ENCODE data around the gene DENND4A.
"Not testable (repeated sequence)": the region's sequence is repeated elsewhere in the genome, so short reads cannot be mapped to it uniquely, and the experiment has no call there.

Gene DENND4A

DNA sequence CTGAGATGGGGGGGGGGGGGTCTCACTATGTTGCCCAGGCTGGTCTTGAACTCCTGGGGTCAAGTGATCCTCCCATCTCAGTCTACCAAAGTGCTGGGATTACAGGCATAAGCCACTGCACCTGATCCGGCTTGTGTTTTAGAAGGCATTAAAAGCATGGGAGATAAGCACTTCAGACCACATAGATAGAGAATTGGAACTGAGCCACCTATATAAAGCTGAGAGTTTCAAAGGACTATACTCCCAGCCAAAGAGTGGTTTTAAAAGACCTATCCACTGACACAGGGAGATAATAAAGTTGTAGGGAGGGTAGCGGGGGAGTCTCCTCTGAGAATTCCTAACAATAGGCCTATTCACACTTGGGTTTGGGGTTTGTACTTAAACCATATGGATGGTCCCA lies 34.8 kb downstream of the DENND4A start:
- DNase-seq (ENCODE audit: low read depth) = no peak

DNA sequence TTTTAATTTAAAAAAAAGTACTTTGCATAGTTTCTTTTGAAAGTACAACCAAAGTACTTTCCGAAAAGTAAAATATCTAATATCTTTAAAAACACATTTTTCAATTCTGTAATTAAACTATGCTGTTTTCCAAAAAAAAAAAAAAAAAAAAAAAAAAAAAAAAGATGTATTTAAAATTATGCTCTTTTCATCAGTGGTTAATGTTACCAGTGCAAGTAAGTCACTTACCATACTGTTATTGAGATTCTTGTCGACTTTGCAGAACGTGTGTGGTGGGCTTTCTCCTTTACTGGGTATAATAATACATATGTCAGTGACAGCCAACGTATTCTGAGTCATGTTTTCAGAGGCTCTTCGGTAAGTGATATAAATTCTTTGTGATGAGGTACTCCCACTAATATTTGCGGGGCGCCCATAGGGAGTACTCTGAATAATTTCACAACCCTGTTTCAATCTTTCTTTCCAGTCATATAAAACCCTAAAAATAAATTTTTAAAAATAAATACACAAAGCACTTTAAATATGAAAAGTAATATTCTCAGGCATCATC lies 39.9 kb downstream of the DENND4A start:
- no peak for DNase-seq (ENCODE audit: low read depth)

DNA sequence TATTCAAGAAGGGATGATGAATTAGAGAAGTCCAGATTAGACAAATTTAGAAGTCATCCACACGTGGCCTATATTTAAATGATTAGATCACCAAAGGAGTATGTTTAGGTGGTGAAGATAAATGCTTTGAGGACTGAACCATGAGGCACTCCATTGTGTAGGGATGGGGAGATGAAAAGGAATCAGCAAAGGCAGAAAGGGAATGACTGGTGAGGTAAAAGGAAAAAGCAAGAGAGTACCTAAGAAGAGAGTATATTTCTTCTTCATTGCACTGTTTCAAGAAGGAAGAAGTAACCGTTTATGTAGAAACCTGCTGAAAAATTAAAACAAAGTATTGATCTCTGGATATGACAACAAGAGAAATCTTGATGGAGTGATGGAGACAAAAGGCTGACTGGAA lies 40.7 kb downstream of the DENND4A start:
- no peak for DNase-seq (ENCODE audit: low read depth)

DNA sequence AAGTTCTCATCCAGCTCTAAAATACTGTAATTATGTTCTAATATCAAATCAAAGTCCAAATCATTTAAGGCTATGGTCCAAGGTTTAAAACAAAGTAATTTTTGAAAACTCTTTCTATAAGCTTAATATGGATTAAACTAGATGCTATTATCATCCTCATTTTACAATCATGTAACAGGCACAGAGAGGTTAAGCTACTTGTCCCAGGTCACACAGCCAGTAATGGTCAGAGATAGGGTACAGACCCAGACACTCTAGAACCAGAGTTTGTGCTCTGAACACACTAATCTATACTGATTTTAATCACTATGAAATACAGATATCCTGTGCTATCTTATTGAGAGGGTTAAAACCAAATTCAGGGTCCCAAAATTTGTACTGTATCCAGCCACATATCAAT lies 44.8 kb downstream of the DENND4A start:
- no peak for DNase-seq (ENCODE audit: low read depth)

DNA sequence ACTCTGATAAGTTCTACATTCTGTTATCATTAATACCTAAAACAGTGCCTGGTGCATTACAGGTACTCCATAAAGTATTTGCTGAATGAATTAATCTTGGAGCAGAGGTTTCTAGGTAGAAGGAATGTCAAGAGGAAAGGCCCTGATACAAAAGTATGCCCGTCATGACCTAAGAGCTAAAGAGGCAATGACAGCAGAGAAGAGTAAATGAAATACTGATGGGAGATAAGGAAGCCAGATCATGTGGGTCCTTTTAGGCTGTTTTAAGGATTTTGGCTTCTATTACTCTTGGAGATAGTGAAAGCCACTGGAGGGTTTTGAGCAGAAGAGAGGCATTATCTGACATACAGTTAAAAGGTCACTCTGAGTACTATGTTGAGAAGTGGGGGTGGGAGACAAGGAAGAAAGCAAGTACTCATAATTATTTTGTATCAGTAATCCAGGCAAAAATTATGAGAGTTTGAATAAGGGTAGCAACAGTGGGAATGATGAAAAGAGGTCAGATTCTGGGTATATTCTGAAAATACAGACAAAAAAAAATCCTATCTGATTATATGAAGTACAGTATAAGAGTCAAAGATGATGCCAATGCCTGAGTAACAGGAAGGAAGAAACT lies 48.3 kb downstream of the DENND4A start:
- no peak for DNase-seq (ENCODE audit: low read depth)

DNA sequence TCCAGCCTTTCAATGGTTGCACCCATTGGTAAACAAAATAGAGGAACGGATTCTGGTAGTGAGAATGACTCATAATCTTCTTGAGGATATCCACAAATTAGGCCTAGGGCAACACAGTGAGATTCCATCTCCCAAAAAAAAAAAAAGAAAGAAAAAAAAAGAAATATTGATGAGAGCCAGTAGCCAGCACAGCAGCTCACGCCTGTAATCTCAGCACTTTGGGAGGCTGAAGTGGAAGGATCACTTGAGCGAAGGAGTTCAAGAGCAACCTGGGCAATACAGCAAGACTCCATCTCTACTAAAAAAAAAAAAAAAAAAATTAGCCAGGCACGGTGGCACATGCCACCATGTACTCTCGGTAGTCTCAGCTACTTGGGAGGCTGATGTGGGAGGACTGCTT lies 51.9 kb downstream of the DENND4A start:
- DNase-seq (ENCODE audit: low read depth) = no peak

DNA sequence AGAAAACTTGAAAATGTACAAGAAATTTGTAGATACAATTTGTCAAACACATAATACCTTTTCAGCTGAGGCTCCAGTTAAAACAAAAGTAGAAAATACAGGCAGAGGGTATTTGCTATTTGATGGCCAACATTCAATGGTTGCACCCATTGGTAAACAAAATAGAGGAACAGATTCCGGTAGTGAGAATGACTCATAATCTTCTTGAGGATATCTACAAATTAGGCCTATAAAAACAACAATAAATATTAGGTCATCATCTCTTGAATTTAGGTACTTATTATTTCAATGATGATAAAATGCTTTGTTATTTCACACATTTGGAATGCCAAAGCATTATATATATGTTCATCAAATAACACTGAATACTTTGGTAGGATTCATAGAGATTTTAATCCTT lies 53.4 kb downstream of the DENND4A start:
- no peak for DNase-seq (ENCODE audit: low read depth)

DNA sequence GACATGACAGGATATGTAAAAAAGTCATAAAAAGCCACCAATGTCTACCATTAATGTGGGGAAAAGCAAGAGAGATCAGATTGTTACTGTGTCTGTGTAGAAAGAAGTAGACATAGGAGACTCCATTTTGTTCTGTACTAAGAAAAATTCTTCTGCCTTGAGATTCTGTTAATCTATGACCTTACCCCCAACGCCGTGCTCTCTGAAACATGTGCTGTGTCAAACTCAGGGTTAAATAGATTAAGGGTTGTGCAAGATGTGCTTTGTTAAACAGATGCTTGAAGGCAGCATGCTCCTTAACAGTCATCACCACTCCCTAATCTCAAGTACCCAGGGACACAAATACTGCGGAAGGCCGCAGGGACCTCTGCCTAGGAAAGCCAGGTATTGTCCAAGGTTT lies 58.5 kb downstream of the DENND4A start:
- not testable (repeated sequence) for DNase-seq (ENCODE audit: low read depth)

DNA sequence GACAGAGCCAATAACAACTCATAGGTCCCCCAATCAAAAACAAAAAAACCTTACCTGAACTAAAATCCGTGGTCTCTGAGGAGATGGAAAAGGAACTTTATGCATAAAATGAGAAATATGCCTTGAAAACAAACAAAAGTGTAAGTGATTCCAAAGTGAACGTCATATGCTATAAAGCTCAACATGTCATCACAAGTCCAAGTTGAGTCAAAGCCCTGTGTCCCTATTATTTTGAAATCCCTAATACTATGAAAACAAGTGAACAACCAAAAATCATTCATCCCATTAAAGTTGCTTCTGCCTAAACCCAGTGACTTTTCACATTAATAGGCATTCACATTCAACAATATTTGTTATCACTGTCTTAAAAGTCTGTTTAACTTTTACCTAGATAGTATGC lies 59.4 kb downstream of the DENND4A start:
- no peak for DNase-seq (ENCODE audit: low read depth)

DNA sequence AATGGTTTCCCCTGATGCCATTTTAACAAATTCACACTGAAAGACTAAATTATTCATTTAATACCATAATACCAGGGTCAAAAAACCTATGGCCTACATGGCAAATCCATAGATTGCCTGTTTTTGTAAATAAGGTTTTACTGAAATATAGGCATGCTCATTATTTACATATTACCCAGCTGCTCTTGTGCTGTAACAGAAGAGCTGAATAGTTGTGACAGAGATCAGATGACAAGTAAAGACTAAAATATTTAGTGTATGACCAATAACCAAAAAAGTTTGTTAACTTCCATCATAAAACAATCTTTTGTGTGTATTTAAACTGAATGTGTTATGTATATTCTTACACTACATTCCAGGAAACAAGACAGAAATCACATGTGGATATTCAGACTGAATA lies 60.2 kb downstream of the DENND4A start:
- no peak for DNase-seq (ENCODE audit: low read depth)

DNA sequence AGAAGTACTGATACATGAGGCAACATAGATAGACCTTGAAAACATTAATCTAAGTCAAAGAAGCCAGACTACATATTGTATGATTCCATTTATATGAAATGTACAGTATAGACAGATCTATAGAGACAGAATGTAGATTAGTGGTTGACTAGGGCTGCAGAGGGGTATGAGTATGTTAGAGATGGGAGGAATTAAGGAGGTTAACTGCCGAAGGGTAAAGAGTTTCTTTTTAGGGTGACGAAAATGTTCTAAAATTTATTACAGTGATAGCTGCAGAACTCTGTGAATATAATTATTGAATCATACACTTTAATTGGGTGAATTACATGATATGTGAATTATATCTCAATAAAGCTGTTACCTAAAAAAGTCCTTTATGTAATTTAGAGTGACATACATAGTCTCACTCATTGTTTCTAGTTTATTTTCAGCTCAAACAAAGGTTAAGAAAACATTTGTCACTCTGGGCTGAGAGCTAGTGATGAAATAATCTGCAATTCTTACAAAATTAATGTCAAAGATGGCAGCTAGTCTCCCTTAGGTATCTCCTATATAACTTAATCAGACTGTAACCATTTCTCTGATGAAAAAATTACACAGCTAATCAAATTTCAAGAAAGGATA lies 61.4 kb downstream of the DENND4A start:
- no peak for DNase-seq (ENCODE audit: low read depth)

DNA sequence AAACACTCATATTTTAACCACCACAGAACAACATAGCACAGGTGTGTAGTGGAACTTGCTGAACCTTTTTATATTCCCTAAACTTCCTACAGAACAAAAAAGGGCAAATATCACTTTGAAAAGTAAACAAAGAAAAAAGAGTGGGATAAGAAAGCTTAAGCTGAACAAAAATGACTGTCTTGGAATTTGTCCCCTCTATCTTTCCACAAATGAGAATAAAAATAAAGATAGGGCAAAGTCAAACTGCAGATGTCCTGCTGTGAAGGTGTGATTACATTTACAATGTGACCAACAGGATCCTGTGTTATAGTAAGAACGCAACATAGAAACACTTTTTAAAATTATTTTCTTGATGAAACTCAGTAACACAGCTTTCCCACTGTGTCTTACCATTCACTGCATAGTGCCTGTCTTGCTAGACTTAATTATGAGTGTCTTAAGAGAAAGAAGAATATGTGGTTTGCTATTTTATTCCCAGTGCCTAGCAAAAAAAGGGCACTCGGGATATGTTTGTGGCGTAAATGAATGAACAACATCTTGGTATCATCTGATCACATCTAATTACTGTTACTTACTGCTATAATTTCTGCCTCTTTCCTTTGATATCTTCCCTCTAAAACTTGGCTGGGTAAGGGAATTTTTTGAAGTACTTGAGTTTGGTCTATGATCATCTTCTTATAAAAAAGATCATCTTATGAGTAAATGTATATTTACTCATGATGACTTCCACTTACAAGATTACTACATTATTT lies 67.5 kb downstream of the DENND4A start:
- DNase-seq (ENCODE audit: low read depth) = no peak

DNA sequence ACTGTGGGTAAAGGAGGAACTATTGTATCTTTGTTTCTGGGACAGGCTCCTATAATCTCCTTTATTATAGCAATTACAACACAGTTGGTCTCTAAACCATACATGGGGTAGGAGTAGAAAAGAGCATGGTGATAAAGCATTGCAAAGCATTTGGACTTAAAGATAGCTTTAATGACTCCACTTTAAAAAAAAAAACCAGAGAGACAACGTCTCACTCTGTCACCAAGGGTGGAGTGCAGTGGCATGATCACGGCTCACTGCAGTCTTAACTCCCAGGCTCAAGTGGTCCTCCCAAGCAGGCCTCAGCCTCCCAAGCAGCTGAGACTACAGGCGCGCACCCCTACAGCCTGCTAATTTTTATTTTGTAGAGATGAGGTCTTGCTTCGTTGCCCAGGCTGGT lies 68.2 kb downstream of the DENND4A start:
- DNase-seq (ENCODE audit: low read depth) = no peak

DNA sequence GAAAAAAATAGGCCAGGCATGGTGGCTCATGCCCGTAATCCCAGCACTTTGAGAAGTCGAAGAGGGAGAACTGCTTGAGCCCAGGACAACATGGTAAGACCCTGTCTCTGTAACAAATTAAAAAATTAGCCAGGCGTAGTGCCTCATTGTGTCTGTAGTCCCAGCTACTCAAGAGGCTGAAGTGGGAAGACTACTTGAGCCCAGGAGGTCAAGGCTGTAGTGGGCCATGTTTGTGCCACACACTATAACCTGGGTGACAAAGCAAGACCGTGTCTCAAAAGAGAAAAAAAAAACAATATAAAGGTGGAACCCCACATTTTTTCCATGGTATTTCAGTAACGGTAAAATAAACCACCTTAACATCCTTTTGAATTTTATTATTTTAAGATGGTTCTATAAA lies 69.9 kb downstream of the DENND4A start:
- no peak for DNase-seq (ENCODE audit: low read depth)

DNA sequence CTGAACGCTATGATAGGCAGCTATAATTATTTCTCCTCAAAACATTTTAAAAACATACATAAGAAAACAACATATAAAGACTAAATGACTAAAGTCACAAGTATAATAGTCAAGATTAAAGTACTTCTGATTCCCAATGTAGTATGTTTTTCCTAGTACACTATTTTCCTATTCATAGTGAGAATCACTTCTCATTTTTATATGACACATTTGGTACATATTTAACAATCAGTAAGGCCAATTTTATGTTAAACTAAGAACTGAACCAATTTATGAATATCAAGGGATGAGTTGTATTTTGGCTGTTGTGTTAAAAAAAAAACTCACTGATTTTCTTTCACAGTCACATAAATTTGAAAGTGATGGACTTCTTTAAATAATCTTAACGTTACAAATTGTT lies 79.7 kb downstream of the DENND4A start:
- DNase-seq (ENCODE audit: low read depth) = no peak

DNA sequence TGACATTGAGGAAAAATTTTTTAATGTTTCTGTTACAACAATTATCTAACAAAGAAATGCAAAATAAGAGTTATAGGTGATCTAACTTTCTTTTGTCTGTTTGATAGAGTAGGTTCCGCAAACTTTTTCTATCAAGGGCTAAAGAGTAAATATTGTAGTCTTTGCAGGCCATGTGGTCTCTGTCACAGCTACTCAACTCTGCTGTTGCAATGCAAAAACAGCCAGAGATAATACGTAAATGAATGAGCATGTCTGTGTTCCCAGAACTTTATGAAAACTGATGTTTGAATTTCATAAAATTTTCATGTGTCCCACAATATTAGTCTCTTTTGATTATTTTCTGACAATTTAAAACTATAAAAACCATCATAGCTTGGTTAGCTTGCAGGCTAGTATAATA lies 97.0 kb downstream of the DENND4A start:
- DNase-seq (ENCODE audit: low read depth) = no peak

DNA sequence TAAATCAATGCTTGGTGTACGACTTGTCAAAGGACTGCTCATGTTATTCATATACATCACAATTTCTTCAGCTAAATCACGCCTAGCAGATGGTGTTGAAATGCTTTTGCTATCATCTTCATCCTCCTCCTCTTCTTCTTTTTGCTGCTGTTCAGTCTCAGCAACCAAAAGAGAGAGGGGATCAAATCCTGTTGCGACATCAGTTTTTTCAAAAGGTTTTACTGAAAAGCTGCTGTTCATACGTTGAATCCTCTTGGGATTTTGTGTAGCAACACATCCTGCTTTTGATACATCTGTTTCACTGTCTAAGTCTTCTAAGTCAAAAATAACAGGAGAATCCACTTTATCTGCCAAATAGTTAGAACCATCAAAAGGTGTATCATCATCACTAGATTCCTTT lies 101.3 kb downstream of the DENND4A start:
- DNase-seq (ENCODE audit: low read depth) = no peak

DNA sequence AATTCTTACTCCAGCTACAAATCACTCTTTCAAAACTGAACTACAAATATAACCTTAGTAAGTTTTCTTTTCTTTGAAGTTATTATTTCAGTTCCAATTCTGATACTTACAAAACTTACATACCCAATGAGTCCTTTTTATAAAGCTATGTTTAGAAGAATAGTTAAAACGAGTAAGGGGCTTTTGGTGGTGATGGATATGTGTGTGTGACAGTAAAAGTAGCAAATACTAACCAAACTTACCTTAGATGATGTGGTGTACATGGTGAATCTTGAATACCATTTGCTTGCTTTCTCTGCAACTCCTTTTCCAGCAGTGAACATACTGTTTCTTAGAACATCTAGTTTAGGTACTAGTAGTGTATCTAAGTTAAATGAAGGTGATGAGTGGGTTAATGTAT lies 101.9 kb downstream of the DENND4A start:
- no peak for DNase-seq (ENCODE audit: low read depth)

DNA sequence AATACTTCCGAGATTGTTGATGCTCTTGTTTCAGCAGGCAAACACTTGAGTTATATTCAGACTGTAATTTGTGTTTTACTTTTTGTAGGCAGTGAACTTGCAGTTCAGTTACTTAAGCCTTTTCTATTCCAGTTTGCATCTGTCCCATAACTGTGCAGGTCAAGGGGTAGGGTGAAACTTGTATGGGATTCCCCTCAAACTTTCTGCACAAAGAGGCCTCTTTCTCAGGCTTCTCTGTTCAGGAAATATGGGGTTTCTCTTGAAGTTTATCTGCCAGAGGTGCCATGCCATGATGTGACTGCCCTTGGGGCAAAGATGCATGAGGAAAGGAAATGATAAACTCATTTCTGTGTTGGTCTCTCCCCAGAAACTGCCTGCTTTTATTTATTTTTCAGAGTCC lies 103.6 kb downstream of the DENND4A start:
- DNase-seq (ENCODE audit: low read depth) = no peak

DNA sequence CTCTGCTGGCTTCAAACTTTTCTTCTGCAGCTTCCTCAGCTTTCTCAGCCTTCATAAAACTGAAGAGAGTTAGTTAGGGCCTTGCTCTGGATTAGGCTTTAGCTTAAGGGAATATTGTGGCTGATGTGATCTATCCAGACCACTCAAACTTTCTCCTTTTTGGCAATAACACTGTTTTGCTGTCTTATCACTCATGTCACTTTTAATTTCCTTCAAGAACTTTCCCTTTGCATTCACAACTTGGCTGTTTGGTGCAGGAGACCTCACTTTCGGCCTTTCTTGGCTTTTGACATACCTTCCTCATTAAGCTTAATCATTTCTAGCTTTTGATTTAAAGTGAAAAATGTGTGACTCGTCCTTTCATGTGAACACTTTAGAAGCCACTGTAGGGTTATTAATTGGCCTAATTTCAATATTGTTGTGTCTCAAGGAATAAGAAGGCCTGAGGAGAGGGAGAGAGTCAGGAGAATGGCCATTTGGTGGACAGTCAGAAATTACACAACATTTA lies 109.6 kb downstream of the DENND4A start:
- DNase-seq (ENCODE audit: low read depth) = no peak

DNA sequence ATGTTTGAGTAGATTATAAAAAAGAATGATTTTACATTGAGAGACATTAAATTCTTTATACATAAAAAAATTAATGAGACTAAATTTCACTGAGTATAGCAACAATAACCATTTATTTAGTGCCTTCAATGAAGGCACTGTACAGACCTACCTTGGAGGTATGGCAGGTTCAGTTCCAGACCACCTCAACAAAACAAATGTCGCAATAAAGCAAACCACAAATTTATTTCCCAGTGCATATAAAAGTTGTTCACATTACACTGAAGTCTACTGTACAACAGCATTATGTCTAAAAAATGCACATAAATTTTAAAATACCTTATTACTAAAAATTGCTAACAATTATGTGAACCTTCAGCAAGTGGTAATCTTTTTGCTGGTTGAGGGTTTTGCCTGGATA lies 111.5 kb downstream of the DENND4A start:
- DNase-seq (ENCODE audit: low read depth) = no peak

DNA sequence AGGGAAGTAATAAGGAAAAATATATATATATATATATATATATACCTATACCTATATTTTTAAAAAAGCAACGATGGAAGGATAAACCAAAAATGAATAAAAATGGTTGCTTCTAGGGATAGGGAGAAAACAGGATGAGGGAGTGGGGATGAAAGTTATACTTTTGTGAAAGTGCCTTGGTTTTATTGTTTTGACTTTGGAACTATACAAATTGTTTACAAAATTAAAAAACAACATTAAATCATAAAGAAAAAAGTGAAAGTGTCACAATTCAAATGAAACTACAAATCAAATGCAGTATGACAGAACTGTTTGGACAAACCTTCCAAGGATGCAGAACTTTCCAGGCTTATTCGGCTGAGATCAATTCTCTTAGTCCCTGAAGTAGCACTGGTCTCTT lies 116.0 kb downstream of the DENND4A start:
- no peak for DNase-seq (ENCODE audit: low read depth)

DNA sequence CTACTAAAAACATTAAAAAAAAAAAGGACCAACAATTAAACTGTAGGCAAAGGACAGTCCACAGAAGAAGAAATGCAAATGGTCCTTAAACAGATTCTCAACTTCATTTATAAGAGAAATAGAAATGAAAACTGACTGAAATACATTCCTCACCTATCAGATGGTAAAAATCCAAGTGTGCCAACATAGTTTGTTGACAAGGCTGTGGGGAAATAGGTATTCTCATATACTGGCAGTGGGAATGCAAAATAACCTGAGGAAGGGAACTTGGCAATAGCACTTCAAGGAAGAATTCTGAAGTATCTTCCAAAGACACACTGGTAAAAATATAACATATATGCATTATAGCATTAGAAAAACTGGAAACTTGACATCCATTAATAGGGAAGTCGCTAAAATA lies 116.5 kb downstream of the DENND4A start:
- DNase-seq (ENCODE audit: low read depth) = no peak

Data from T-helper 22 cell (primary cell).